ENCODE results near the gene LCN10.

DNA sequence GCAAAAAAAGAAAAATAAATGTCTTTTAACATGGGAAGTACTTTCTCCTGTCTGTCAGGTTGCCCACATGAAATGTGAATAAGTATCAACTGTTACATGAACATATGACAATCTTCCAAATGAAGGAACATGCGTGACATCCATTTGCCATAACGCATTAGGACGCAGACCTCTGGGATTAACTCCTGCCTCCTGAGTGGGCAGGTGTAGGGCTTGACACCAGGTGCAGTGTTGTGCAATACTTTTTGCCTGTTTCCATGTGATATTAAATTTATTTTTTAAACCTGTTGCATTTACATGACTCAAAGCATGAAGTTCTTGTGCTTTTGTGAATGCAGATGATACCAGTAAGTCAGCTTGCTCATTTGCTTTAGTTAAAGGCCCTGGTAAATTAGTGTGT, 39.7 kb upstream of the LCN10 start:
- TF ChIP-seq, protein P1, sequence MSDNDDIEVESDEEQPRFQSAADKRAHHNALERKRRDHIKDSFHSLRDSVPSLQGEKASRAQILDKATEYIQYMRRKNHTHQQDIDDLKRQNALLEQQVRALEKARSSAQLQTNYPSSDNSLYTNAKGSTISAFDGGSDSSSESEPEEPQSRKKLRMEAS (IDR thresholded peaks at IDR 0.05) = no peak
- TF ChIP-seq, protein P2, sequence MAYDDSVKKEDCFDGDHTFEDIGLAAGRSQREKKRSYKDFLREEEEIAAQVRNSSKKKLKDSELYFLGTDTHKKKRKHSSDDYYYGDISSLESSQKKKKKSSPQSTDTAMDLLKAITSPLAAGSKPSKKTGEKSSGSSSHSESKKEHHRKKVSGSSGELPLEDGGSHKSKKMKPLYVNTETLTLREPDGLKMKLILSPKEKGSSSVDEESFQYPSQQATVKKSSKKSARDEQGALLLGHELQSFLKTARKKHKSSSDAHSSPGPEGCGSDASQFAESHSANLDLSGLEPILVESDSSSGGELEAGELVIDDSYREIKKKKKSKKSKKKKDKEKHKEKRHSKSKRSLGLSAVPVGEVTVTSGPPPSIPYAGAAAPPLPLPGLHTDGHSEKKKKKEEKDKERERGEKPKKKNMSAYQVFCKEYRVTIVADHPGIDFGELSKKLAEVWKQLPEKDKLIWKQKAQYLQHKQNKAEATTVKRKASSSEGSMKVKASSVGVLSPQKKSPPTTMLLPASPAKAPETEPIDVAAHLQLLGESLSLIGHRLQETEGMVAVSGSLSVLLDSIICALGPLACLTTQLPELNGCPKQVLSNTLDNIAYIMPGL (CRISPR knock-in tag; IDR thresholded peaks at IDR 0.05; ENCODE audit: borderline replicate concordance) = no peak
- TF ChIP-seq, protein P3, sequence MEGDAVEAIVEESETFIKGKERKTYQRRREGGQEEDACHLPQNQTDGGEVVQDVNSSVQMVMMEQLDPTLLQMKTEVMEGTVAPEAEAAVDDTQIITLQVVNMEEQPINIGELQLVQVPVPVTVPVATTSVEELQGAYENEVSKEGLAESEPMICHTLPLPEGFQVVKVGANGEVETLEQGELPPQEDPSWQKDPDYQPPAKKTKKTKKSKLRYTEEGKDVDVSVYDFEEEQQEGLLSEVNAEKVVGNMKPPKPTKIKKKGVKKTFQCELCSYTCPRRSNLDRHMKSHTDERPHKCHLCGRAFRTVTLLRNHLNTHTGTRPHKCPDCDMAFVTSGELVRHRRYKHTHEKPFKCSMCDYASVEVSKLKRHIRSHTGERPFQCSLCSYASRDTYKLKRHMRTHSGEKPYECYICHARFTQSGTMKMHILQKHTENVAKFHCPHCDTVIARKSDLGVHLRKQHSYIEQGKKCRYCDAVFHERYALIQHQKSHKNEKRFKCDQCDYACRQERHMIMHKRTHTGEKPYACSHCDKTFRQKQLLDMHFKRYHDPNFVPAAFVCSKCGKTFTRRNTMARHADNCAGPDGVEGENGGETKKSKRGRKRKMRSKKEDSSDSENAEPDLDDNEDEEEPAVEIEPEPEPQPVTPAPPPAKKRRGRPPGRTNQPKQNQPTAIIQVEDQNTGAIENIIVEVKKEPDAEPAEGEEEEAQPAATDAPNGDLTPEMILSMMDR (IDR thresholded peaks at IDR 0.05) = no peak
- TF ChIP-seq POLR2AphosphoS2 (conservative IDR thresholded peaks at IDR 0.05; ENCODE audit: low read length) (no peak), POLR2A (IDR thresholded peaks at IDR 0.05; ENCODE audit: low read length) (no peak), NPAS2 (CRISPR knock-in tag; IDR thresholded peaks at IDR 0.05; ENCODE audit: borderline replicate concordance) (no peak), CHD4 (IDR thresholded peaks at IDR 0.05; ENCODE audit: borderline replicate concordance) (no peak), NFE2L2 (conservative IDR thresholded peaks at IDR 0.05; ENCODE audit: low read length) (no peak), CEBPB (IDR thresholded peaks at IDR 0.05) (peak in 1 of 2 experiments; percentile 27; a peak in 1 of 4 replicates), RNF2 (IDR thresholded peaks at IDR 0.05; ENCODE audit: borderline replicate concordance, low read depth) (no peak)
- TF ChIP-seq, protein P4, sequence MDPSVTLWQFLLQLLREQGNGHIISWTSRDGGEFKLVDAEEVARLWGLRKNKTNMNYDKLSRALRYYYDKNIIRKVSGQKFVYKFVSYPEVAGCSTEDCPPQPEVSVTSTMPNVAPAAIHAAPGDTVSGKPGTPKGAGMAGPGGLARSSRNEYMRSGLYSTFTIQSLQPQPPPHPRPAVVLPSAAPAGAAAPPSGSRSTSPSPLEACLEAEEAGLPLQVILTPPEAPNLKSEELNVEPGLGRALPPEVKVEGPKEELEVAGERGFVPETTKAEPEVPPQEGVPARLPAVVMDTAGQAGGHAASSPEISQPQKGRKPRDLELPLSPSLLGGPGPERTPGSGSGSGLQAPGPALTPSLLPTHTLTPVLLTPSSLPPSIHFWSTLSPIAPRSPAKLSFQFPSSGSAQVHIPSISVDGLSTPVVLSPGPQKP (IDR thresholded peaks at IDR 0.05; ENCODE audit: low read depth, low read length) = no peak
- TF ChIP-seq, protein P5, sequence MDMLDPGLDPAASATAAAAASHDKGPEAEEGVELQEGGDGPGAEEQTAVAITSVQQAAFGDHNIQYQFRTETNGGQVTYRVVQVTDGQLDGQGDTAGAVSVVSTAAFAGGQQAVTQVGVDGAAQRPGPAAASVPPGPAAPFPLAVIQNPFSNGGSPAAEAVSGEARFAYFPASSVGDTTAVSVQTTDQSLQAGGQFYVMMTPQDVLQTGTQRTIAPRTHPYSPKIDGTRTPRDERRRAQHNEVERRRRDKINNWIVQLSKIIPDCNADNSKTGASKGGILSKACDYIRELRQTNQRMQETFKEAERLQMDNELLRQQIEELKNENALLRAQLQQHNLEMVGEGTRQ (IDR thresholded peaks at IDR 0.05) = no peak

Data from A549 (cell line).